GM12872 (cell line): ENCODE measurements around the gene ADAMTS6.

ENCODE experiments used
- TF ChIP-seq, protein P1 (sequence below): IDR thresholded peaks from 3 replicates; pipeline ENCODE4 v1.5.1; 2011; ENCODE audit warnings: low read depth, mild to moderate bottlenecking, low read length, moderate library complexity; ENCODE audit not compliant: insufficient read depth

Gene ADAMTS6

DNA sequence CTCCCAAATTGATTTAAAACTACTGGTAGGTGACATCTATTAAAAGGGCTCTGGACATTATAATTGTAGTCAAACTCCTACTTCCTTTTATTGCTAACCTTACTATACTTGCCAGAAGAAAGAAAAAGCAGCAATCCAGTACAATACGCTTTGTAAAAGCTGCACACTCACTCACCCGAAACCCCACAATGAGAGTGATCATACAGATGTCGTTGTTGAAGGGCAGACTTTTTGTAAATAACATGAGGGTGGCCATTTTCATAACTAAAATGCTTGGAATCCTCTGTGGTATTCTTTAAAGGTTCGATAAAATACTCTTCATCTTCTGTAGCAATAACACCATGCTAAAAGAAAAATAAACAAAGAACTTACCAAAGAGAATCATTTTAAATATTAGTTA is 21.7 kb downstream of the ADAMTS6 start:
- TF ChIP-seq, protein P1, sequence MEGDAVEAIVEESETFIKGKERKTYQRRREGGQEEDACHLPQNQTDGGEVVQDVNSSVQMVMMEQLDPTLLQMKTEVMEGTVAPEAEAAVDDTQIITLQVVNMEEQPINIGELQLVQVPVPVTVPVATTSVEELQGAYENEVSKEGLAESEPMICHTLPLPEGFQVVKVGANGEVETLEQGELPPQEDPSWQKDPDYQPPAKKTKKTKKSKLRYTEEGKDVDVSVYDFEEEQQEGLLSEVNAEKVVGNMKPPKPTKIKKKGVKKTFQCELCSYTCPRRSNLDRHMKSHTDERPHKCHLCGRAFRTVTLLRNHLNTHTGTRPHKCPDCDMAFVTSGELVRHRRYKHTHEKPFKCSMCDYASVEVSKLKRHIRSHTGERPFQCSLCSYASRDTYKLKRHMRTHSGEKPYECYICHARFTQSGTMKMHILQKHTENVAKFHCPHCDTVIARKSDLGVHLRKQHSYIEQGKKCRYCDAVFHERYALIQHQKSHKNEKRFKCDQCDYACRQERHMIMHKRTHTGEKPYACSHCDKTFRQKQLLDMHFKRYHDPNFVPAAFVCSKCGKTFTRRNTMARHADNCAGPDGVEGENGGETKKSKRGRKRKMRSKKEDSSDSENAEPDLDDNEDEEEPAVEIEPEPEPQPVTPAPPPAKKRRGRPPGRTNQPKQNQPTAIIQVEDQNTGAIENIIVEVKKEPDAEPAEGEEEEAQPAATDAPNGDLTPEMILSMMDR, result no peak

DNA sequence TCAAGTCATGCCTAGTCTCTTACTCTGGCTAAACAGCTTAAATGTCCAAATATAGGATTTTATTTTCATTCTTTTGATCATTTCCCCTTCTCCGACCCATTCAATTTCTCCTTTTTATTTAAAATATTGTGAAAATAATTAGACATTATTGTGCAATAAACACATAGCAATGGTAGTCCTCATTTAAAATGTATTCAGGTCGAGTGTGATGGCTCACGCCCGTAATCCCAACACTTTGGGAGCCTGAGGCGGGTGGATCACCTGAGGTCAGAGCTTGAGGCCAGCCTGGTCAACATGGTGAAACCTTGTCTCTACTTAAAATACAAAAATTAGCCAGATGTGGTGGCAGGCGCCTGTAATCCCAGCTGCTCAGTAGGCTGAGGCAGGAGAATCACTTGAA is 26.7 kb downstream of the ADAMTS6 start:
- TF ChIP-seq, protein P1, result no peak

DNA sequence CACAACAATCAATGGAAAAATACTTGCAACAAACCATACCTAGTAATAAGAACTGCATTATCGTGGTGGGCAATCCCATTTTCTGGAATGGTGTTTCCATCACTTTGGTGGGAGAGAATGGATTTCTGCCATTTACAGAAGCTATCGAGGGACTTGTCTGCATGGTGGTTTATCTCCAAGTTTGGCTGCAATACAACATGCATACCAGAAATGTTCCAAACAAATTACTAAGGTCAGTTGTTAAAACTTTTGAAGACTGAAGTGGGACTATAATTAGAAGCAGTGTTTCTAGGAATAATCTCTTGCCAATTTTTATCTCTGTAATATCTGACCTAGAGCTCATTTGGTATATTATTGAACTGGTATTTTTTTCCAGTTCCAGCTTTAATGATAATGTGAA is 30.3 kb downstream of the ADAMTS6 start:
- TF ChIP-seq, protein P1, result no peak

DNA sequence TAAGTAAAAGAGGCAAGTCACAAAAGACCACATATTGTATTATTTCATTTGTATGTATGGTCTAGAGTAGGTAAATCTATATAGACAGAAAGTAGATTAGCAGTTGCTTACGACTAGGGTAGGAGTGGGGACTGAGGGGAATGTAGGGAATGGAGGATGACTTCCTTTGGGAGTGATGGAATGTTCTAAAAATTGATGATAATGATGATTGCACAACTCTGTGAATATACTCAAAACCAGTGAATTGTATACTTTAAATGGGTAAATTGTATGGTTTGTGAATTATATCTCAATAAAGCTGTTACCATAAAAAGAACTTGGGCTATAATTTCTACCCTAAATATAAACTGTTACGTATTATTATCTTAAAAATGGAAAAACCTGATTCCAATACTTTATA is 35.0 kb downstream of the ADAMTS6 start:
- TF ChIP-seq, protein P1, result no peak

DNA sequence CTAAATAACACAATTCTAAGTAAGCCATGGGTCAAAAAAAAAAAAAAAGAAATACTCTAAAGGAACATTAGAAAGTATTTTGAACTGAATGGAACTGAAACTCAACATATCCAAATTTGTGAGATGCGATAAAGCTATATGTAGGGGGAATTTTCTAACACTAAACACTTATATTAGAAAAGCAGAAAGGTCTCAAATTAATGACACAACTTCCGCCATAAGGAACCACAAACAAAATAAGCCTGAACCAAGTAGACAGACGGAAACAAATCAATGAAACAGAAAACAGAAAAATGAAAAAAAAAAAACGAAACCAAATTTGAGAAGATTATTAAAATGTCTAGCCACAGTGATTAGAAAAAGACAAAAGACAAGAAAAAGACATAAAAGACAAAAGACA is 39.9 kb downstream of the ADAMTS6 start:
- TF ChIP-seq, protein P1, result no peak

DNA sequence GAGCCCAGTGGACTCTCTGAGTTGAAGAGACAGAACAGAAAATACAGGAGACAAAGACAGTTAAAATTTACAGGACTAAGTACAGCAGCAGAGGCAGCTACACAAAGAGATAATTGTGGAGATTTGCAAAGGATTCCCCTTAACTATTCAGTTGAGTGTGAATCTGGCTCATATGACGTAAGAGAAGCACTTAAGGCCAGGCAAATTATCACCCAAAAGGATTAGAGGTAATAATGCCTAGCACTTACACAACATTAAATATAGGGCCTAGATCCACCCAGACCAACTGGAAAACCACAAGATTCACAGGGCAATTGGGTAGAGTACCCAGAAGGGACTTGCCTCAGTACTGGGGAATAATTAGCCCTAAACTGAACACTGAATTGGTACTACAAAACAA is 41.3 kb downstream of the ADAMTS6 start:
- TF ChIP-seq, protein P1, result no peak

DNA sequence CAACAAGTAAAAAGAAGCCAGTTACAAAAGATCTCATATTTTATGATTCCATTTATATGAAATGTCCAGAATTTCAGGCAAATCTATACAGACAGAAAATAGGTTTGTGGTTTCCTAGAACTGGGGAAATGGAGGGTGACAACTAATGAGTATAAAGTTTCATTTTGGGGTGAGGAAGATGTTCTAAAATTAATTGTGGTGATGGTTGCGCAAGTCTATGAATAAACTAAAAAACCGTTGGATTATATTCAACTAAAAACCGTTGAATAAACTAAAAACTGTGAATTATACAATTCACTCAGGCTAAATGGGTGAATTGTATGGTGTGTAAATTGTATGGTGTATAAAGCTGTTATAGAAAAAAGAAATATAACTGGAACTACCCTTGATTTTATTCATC is 47.6 kb downstream of the ADAMTS6 start:
- TF ChIP-seq, protein P1, result no peak

DNA sequence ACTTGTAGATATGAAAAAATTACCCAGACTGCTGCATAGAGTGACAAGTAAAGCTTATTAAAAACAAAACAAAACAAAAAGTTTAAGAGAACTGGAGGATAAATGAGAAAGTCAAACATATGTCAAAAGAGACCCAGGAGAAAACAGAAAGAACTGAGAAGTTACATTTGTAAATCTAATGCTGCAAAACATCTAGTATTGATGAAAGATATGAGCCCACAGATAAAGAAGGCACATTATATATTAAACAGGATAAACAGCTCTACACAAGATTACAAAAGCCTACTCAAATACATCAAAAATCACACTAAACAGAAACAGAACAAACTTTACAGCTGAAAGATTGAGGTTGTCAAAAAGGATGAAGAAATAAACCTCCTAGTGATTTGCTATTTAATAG is 55.1 kb downstream of the ADAMTS6 start:
- TF ChIP-seq, protein P1, result no peak
